Measurements from ENCODE around the gene FTMT.
"Not testable (repeated sequence)": the region's sequence is repeated elsewhere in the genome, so short reads cannot be mapped to it uniquely, and the experiment has no call there.

Gene FTMT

GRCh38 chr5:121851643-121852574 lies at the start of gene FTMT:
Gene FTMT, plus strand, starts transcription at chr5:121851882. Its CDS starts 82 bp downstream, at chr5:121851964.
- no peak for TF ChIP-seq CTCF (IDR thresholded peaks at IDR 0.05; ENCODE audit: insufficient read depth, low read length, poor library complexity, severe bottlenecking)

GRCh38 chr5:121805251-121805650 lies 46.4 kb upstream of the FTMT start:
- not testable (repeated sequence) for H3K36me3 ChIP-seq (ENCODE audit: control insufficient read depth, insufficient read depth, low read length); H3K4me3 ChIP-seq (replicated peaks; ENCODE audit: low read depth, low read length); H3K27me3 ChIP-seq (replicated peaks; ENCODE audit: control insufficient read depth, insufficient read depth, low read length); DNase-seq (ENCODE audit: extremely low read depth, insufficient read length)

More at GRCh38 chr5:121851643-121852574, at the start of gene FTMT:
- Histone ChIP-seq H3K36me3 (ENCODE audit: control insufficient read depth, insufficient read depth, low read length) (no peaks in the 10 kb centered on the region), H3K27me3 (replicated peaks; ENCODE audit: control insufficient read depth, insufficient read depth, low read length) (no peaks in the 10 kb centered on the region), H3K4me3 (replicated peaks; ENCODE audit: low read depth, low read length) (no peak within 1 kb of the TSS)
- no peak for DNase-seq (ENCODE audit: extremely low read depth, insufficient read length)

- no peak overlapping the region for H3K4me3 ChIP-seq (replicated peaks; ENCODE audit: low read depth, low read length)
- H3K27me3 ChIP-seq (replicated peaks; ENCODE audit: control insufficient read depth, insufficient read depth, low read length), result no peaks in the 10 kb centered on the region
- H3K36me3 ChIP-seq (ENCODE audit: control insufficient read depth, insufficient read depth, low read length), result no peaks in the 10 kb centered on the region
- TF ChIP-seq CTCF (IDR thresholded peaks at IDR 0.05; ENCODE audit: insufficient read depth, low read length, poor library complexity, severe bottlenecking), result no peak
- no peak for DNase-seq (ENCODE audit: extremely low read depth, insufficient read length)
These were observed 45.8 kb upstream of the FTMT start for GRCh38 chr5:121805911-121806310.

GRCh38 chr5:121816164-121816563 lies 35.5 kb upstream of the FTMT start:
- Histone ChIP-seq H3K4me3 (replicated peaks; ENCODE audit: low read depth, low read length) (no peak overlapping the region), H3K27me3 (replicated peaks; ENCODE audit: control insufficient read depth, insufficient read depth, low read length) (no peaks in the 10 kb centered on the region), H3K36me3 (ENCODE audit: control insufficient read depth, insufficient read depth, low read length) (no peaks in the 10 kb centered on the region)
- no peak for DNase-seq (ENCODE audit: extremely low read depth, insufficient read length)
- no peak for TF ChIP-seq CTCF (IDR thresholded peaks at IDR 0.05; ENCODE audit: insufficient read depth, low read length, poor library complexity, severe bottlenecking)

GRCh38 chr5:121819682-121820261 lies 31.9 kb upstream of the FTMT start:
- no peak for TF ChIP-seq CTCF (IDR thresholded peaks at IDR 0.05; ENCODE audit: insufficient read depth, low read length, poor library complexity, severe bottlenecking)
- DNase-seq (ENCODE audit: extremely low read depth, insufficient read length), result no peak
- no peaks in the 10 kb centered on the region for H3K36me3 ChIP-seq (ENCODE audit: control insufficient read depth, insufficient read depth, low read length)
- no peaks in the 10 kb centered on the region for H3K27me3 ChIP-seq (replicated peaks; ENCODE audit: control insufficient read depth, insufficient read depth, low read length)
- no peak overlapping the region for H3K4me3 ChIP-seq (replicated peaks; ENCODE audit: low read depth, low read length)

- DNase-seq (ENCODE audit: extremely low read depth, insufficient read length), result no peak
- TF ChIP-seq CTCF (IDR thresholded peaks at IDR 0.05; ENCODE audit: insufficient read depth, low read length, poor library complexity, severe bottlenecking), result no peak
- Histone ChIP-seq H3K27me3 (replicated peaks; ENCODE audit: control insufficient read depth, insufficient read depth, low read length) (no peaks in the 10 kb centered on the region), H3K36me3 (ENCODE audit: control insufficient read depth, insufficient read depth, low read length) (no peaks in the 10 kb centered on the region), H3K4me3 (replicated peaks; ENCODE audit: low read depth, low read length) (no peak overlapping the region)
These were observed 18.1 kb upstream of the FTMT start for GRCh38 chr5:121833617-121834016.
